ENCODE results near the gene INPP5A. TPM values are rescaled to one million over a fixed set of nuclear protein-coding genes. Genes with fewer than 3 reads are reported as not detected.

Gene INPP5A
- total RNA-seq, 2 experiments from 2014 or later: 7.4 to 7.5 TPM

- ChIA-PET POLR2A (no interaction called here), CTCF (no interaction called here)
- Mint-ChIP-seq H3K36me3 (peaks cover 14% of the 10 kb centered on the region), H3K4me3 (no peak overlapping the region), H3K9me3 (peaks cover 4% of the 10 kb centered on the region), H3K27ac (no peak overlapping the region), H3K4me1 (ENCODE audit: low read depth) (peaks cover 15% of the 10 kb centered on the region), H3K27me3 (no peaks in the 10 kb centered on the region)
- intact Hi-C loops (cut with micrococcal nuclease): no loop called here
- DNase-seq: no peak
Observed at GRCh38 chr10:132687893-132688579, 150.4 kb downstream of the INPP5A start.

DNA sequence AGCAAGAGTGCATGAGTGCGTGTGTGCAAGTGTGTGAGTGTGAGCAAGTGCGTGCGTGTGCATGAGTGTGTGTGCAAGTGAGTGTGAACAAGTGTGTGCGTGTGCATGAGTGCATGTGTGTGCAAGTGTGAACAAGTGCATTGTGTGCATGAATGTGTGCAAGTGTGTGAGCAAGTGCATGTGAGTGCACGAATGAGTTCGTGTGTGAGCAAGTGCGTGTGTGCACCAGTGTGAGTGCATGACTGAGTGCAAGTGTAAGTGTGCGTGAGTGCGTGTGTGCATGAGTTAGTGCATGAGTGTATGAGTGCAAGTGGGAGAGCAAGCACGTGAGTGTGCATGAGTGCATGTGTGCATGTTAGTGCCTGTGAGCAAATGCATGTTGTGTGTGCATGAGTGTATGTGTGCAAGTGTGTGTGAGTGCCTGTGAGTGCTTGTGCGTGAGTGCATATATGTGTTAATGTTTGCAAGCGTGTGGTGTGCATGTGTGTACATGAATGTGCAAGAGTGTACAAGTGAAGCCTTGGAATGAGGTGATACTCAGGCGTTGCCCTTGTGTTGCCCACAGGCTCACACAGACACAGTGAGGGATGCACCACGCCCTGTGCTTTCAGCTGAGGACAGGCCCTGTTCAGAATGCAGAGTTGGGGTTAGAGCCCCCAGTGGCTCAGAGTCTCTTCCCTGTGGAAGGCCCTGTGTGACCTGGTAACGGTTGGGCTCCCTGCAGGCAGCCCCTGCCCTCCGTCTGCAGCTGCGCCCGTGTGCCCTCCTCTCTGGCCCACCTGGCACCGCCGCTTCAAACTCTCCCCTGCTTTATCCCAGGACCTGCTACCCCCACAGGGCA is 151.2 kb downstream of the INPP5A start:
- no peak for DNase-seq
- Mint-ChIP-seq H3K4me1 (ENCODE audit: low read depth) (peaks cover 15% of the 10 kb centered on the region), H3K27ac (no peak overlapping the region)

GRCh38 chr10:132689721-132690360 is 152.3 kb downstream of the INPP5A start:
- Mint-ChIP-seq H3K4me3 (no peak overlapping the region), H3K4me1 (ENCODE audit: low read depth) (peaks cover 5% of the 10 kb centered on the region), H3K9me3 (peaks cover 14% of the 10 kb centered on the region), H3K27me3 (no peaks in the 10 kb centered on the region), H3K27ac (no peak overlapping the region), H3K36me3 (peaks cover 14% of the 10 kb centered on the region)
- ChIA-PET CTCF (interaction anchor here (0.7 kb wide), 1 partner anchor 822 kb away, joined by 4 read pairs; no protein-coding TSS in a partner anchor), POLR2A (no interaction called here)
- DNase-seq: no peak
- intact Hi-C loops (cut with micrococcal nuclease): no loop called here

More for the DNA sequence above, 151.2 kb downstream of the INPP5A start:
- CTCF ChIA-PET: no interaction called here
- Mint-ChIP-seq H3K4me3 (no peak overlapping the region), H3K9me3 (peaks cover 6% of the 10 kb centered on the region), H3K36me3 (peaks cover 14% of the 10 kb centered on the region), H3K27me3 (no peaks in the 10 kb centered on the region)
- POLR2A ChIA-PET: no interaction called here
- intact Hi-C loops (cut with micrococcal nuclease): no loop called here

DNA sequence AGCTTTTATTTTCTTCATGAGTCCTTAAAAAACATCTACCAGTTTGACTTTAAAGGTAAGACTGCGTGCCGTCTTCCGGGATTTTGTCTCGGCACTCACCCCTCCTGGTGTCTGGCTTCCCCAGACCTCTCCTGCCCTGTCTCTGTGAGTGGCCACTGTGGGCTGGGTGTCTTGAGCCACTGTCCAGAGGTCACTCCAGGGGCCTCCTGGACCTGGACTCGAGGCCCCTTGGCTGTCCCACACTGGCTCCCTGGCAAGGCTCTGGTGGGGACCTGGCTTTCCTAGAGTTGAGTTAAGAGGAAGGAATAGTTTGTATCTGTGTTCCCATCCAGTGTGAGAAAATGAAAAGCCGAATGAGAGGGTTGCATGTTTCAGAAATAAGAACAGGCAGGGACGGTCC is 152.8 kb downstream of the INPP5A start:
- Mint-ChIP-seq H3K4me3 (no peak overlapping the region), H3K27ac (no peak overlapping the region), H3K9me3 (peaks cover 20% of the 10 kb centered on the region), H3K27me3 (no peaks in the 10 kb centered on the region), H3K4me1 (ENCODE audit: low read depth) (no peaks in the 10 kb centered on the region), H3K36me3 (peaks cover 14% of the 10 kb centered on the region)
- ChIA-PET POLR2A (no interaction called here), CTCF (interaction anchor here (0.7 kb wide), 1 partner anchor 822 kb away, joined by 4 read pairs; no protein-coding TSS in a partner anchor)
- intact Hi-C loops (cut with micrococcal nuclease): no loop called here
- no peak for DNase-seq

GRCh38 chr10:132690821-132691610 is 153.4 kb downstream of the INPP5A start:
- intact Hi-C loops (cut with micrococcal nuclease): no loop called here
- no peak for DNase-seq
- Mint-ChIP-seq H3K36me3 (peaks cover 14% of the 10 kb centered on the region), H3K4me1 (ENCODE audit: low read depth) (no peaks in the 10 kb centered on the region), H3K9me3 (peaks cover 20% of the 10 kb centered on the region), H3K27ac (no peak overlapping the region), H3K4me3 (no peak overlapping the region), H3K27me3 (no peaks in the 10 kb centered on the region)
- CTCF ChIA-PET: no interaction called here
- POLR2A ChIA-PET: no interaction called here

DNA sequence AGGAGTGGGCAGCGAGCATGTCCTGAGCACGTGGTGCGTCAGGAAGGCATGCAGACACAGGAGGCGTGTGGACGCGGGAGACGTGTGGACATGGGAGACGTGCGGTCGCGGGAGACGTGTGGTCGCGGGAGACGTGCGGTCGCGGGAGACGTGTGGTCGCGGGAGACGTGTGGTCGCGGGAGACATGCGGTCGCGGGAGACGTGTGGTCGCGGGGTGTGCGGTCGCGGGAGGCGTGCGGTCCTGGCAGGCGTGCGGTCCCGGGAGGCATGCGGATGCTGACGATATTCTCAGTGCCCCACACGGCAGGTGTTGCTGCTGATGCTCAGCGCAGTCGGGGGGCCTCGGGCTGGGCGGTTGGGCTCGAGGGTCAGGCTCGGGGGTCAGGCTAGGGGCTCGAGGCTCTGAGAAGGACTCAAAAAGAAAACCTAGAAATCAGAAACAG is 154.1 kb downstream of the INPP5A start:
- Mint-ChIP-seq H3K36me3 (peaks cover 14% of the 10 kb centered on the region), H3K27ac (no peak overlapping the region), H3K4me3 (no peak overlapping the region), H3K4me1 (ENCODE audit: low read depth) (no peaks in the 10 kb centered on the region), H3K9me3 (peaks cover 20% of the 10 kb centered on the region), H3K27me3 (no peaks in the 10 kb centered on the region)
- ChIA-PET POLR2A (no interaction called here), CTCF (no interaction called here)
- DNase-seq: no peak
- intact Hi-C loops (cut with micrococcal nuclease): no loop called here

- H3K4me1 Mint-ChIP-seq (ENCODE audit: low read depth): no peaks in the 10 kb centered on the region
- H3K27ac Mint-ChIP-seq: no peak overlapping the region
- ChIA-PET CTCF (no interaction called here), POLR2A (no interaction called here)
- no peaks in the 10 kb centered on the region for H3K27me3 Mint-ChIP-seq
- intact Hi-C loops (cut with micrococcal nuclease): no loop called here
- peaks cover 14% of the 10 kb centered on the region for H3K36me3 Mint-ChIP-seq
- H3K4me3 Mint-ChIP-seq: no peak overlapping the region
- peaks cover 20% of the 10 kb centered on the region for H3K9me3 Mint-ChIP-seq
- no peak for DNase-seq
Observed at GRCh38 chr10:132692311-132692710, 154.7 kb downstream of the INPP5A start.

DNA sequence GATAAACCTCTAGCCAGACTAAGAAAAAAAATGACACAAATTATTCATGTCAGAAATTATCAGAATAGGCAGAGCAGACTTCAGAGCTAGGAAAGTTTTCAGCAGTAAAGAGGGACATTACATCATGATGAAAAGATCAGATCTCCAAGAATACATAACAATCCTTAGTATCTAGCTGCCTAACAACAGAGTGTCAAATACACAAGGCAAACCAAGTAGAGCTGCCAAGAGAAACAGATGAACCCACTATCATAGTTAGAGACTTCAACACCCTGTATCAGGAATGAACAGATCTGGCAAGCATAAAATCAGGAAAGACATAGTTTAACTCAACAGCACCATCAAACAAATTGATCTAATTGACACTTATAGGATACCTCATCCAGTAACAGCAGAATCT is 156.1 kb downstream of the INPP5A start:
- no peak for DNase-seq
- Mint-ChIP-seq H3K27ac (no peak overlapping the region), H3K36me3 (peaks cover 18% of the 10 kb centered on the region), H3K4me3 (no peak overlapping the region), H3K9me3 (peaks cover 20% of the 10 kb centered on the region), H3K4me1 (ENCODE audit: low read depth) (no peaks in the 10 kb centered on the region), H3K27me3 (no peaks in the 10 kb centered on the region)
- intact Hi-C loops (cut with micrococcal nuclease): no loop called here
- ChIA-PET POLR2A (no interaction called here), CTCF (interaction anchor here (0.6 to 1.6 kb wide), 3 partner anchors 333 to 803 kb away, joined by 3 to 4 read pairs (median 4); no protein-coding TSS in a partner anchor)

- Mint-ChIP-seq H3K4me3 (no peak overlapping the region), H3K36me3 (peaks cover 13% of the 10 kb centered on the region), H3K9me3 (peaks cover 20% of the 10 kb centered on the region), H3K27me3 (no peaks in the 10 kb centered on the region), H3K4me1 (ENCODE audit: low read depth) (no peaks in the 10 kb centered on the region), H3K27ac (no peak overlapping the region)
- ChIA-PET POLR2A (no interaction called here), CTCF (no interaction called here)
- DNase-seq: no peak
- intact Hi-C loops (cut with micrococcal nuclease): no loop called here
Observed at GRCh38 chr10:132696204-132696603, 158.6 kb downstream of the INPP5A start.

- Mint-ChIP-seq H3K4me3 (no peak overlapping the region), H3K4me1 (ENCODE audit: low read depth) (no peaks in the 10 kb centered on the region), H3K27me3 (no peaks in the 10 kb centered on the region), H3K9me3 (peaks cover 20% of the 10 kb centered on the region), H3K27ac (no peak overlapping the region), H3K36me3 (peaks cover 7% of the 10 kb centered on the region)
- CTCF ChIA-PET: no interaction called here
- intact Hi-C loops (cut with micrococcal nuclease): no loop called here
- POLR2A ChIA-PET: no interaction called here
- no peak for DNase-seq
Observed at GRCh38 chr10:132696728-132697577, 159.4 kb downstream of the INPP5A start.

DNA sequence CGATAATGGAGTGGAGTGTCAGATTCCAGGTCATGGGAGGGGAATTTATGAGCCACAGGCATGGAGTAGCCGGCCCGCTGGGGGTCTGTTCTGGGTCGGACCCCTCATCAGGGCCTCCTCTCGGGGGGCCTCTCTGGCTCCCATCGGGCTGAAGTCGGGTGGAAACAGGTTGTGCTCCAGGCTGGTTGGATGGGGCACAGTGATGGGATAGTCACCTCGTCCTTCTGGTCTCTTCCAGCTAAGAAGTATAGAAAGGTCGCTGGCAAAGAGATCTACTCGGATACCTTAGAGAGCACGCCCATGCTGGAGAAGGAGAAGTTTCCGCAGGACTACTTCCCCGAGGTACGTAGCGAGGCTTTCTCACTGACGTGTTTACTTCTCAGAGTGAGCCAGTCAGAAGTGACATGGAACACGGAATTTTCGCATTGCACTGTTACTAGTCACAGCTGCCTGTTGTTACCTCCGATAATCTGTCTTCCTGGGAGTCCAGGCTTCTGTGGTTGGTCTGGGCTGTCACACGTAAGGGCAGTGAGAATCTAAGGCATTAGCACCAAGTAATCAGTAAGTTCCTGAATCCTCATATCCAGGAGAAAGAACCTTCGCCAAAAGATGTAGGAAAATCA is 160.1 kb downstream of the INPP5A start:
- POLR2A ChIA-PET: no interaction called here
- H3K36me3 Mint-ChIP-seq: peaks cover 10% of the 10 kb centered on the region

More for the DNA sequence above, 160.1 kb downstream of the INPP5A start:
- H3K4me3 Mint-ChIP-seq: no peak overlapping the region
- no peaks in the 10 kb centered on the region for H3K4me1 Mint-ChIP-seq (ENCODE audit: low read depth)
- intact Hi-C loops (cut with micrococcal nuclease): no loop called here
- no peak for DNase-seq
- H3K9me3 Mint-ChIP-seq: peaks cover 16% of the 10 kb centered on the region
- CTCF ChIA-PET: no interaction called here
- no peak overlapping the region for H3K27ac Mint-ChIP-seq
- no peaks in the 10 kb centered on the region for H3K27me3 Mint-ChIP-seq
